ENCODE measurements around the gene RCVRN.

RCVRN gene

GRCh38 chr17:9931144-9931741 lies 26.2 kb upstream of the RCVRN start:
- H3K9ac ChIP-seq (ENCODE audit: low read length), result no peak overlapping the region
- 81% methylated on average over 11 of the region's 12 CpGs for WGBS
- no peak overlapping the region for H3K14ac ChIP-seq (ENCODE audit: low read length in 2 of 2)
- peaks cover 13 to 54% of the 10 kb centered on the region in 2 experiments for H3K36me3 ChIP-seq (ENCODE audit: control insufficient read depth in 1 of 2, insufficient read depth in 2 of 2, low read depth in 1 of 2, low read length in 2 of 2)
- H2AK5ac ChIP-seq (ENCODE audit: low read length, severe bottlenecking), result no peak overlapping the region
- H3K4ac ChIP-seq (ENCODE audit: low read depth in 1 of 2, low read length in 2 of 2), result no peak overlapping the region
- H3K27ac ChIP-seq (ENCODE audit: low read length, poor library complexity, severe bottlenecking), result no peak overlapping the region
- no peaks in the 10 kb centered on the region for H3K9me3 ChIP-seq (ENCODE audit: control insufficient read depth, low read length)
- H3K79me1 ChIP-seq (replicated peaks; ENCODE audit: low read length, poor library complexity, severe bottlenecking), result no peaks in the 10 kb centered on the region
- H4K8ac ChIP-seq (ENCODE audit: low read length), result no peak overlapping the region
- H2BK12ac ChIP-seq (ENCODE audit: low read length in 2 of 2), result no peak overlapping the region
- H3K27me3 ChIP-seq (ENCODE audit: control insufficient read depth in 1 of 2, insufficient read depth in 1 of 2, low read length in 2 of 2), result no peaks in the 10 kb centered on the region
- H3K23ac ChIP-seq (ENCODE audit: low read length in 2 of 2), result no peak overlapping the region
- no peak overlapping the region for H2AFZ ChIP-seq (ENCODE audit: low read depth, low read length)
- no peak overlapping the region for H3K4me3 ChIP-seq (ENCODE audit: insufficient read depth in 1 of 2, low read depth in 1 of 2, low read length in 2 of 2)
- no peak overlapping the region for H2BK15ac ChIP-seq (ENCODE audit: low read depth, poor library complexity, severe bottlenecking)
- peaks cover 11% of the 10 kb centered on the region for H3K4me1 ChIP-seq (ENCODE audit: control insufficient read depth, insufficient read depth, low read depth, low read length)
- DNase-seq, result no peak
- H2BK120ac ChIP-seq (ENCODE audit: low read depth, low read length), result no peak overlapping the region
- no peak overlapping the region for H2BK5ac ChIP-seq (ENCODE audit: low read depth, low read length, poor library complexity, severe bottlenecking)
- H4K91ac ChIP-seq (ENCODE audit: low read length), result no peak overlapping the region
- no peak overlapping the region for H3K4me2 ChIP-seq (ENCODE audit: low read length, poor library complexity, severe bottlenecking)
- H3K18ac ChIP-seq (ENCODE audit: low read depth in 1 of 2, low read length in 2 of 2), result no peak overlapping the region

GRCh38 chr17:9929871-9930270 lies 24.8 kb upstream of the RCVRN start:
- no peak for DNase-seq
- 94% methylated on average over 6 of the region's 8 CpGs for WGBS
- no peak overlapping the region for H3K9ac ChIP-seq (ENCODE audit: low read length)

GRCh38 chr17:9928601-9929333 lies 23.7 kb upstream of the RCVRN start:
- no peak overlapping the region for H3K4me3 ChIP-seq (ENCODE audit: insufficient read depth in 1 of 2, low read depth in 1 of 2, low read length in 2 of 2)
- H3K4ac ChIP-seq (ENCODE audit: low read depth in 1 of 2, low read length in 2 of 2), result peak overlapping the region in 1 of 2 experiments; percentile 24
- H3K79me1 ChIP-seq (replicated peaks; ENCODE audit: low read length, poor library complexity, severe bottlenecking), result no peaks in the 10 kb centered on the region
- H3K14ac ChIP-seq (ENCODE audit: low read length in 2 of 2), result no peak overlapping the region
- H2BK15ac ChIP-seq (ENCODE audit: low read depth, poor library complexity, severe bottlenecking), result peak overlapping the region; percentile 99
- H3K23ac ChIP-seq (ENCODE audit: low read length in 2 of 2), result no peak overlapping the region
- peaks cover 7 to 51% of the 10 kb centered on the region in 2 experiments for H3K36me3 ChIP-seq (ENCODE audit: control insufficient read depth in 1 of 2, insufficient read depth in 2 of 2, low read depth in 1 of 2, low read length in 2 of 2)
- no peak overlapping the region for H2BK12ac ChIP-seq (ENCODE audit: low read length in 2 of 2)
- no peak overlapping the region for H2AFZ ChIP-seq (ENCODE audit: low read depth, low read length)
- 22% methylated on average over 13 of the region's 13 CpGs for WGBS
- no peak overlapping the region for H3K27ac ChIP-seq (ENCODE audit: low read length, poor library complexity, severe bottlenecking)
- H3K27me3 ChIP-seq (ENCODE audit: control insufficient read depth in 1 of 2, insufficient read depth in 1 of 2, low read length in 2 of 2), result no peaks in the 10 kb centered on the region
- peak; percentile 95 for DNase-seq
- no peaks in the 10 kb centered on the region for H3K9me3 ChIP-seq (ENCODE audit: control insufficient read depth, low read length)
- H2BK120ac ChIP-seq (ENCODE audit: low read depth, low read length), result no peak overlapping the region
- no peak overlapping the region for H4K8ac ChIP-seq (ENCODE audit: low read length)
- H3K18ac ChIP-seq (ENCODE audit: low read depth in 1 of 2, low read length in 2 of 2), result peak overlapping the region; percentile 16 to 37
- no peak overlapping the region for H2AK5ac ChIP-seq (ENCODE audit: low read length, severe bottlenecking)
- no peak overlapping the region for H3K4me2 ChIP-seq (ENCODE audit: low read length, poor library complexity, severe bottlenecking)
- peaks cover 8% of the 10 kb centered on the region for H3K4me1 ChIP-seq (ENCODE audit: control insufficient read depth, insufficient read depth, low read depth, low read length)
- no peak overlapping the region for H4K91ac ChIP-seq (ENCODE audit: low read length)
- no peak overlapping the region for H2BK5ac ChIP-seq (ENCODE audit: low read depth, low read length, poor library complexity, severe bottlenecking)
- peak overlapping the region; percentile 63 for H3K9ac ChIP-seq (ENCODE audit: low read length)

More at GRCh38 chr17:9929871-9930270, 24.8 kb upstream of the RCVRN start:
- Histone ChIP-seq H3K9me3 (ENCODE audit: control insufficient read depth, low read length) (no peaks in the 10 kb centered on the region), H2AFZ (ENCODE audit: low read depth, low read length) (no peak overlapping the region), H2BK5ac (ENCODE audit: low read depth, low read length, poor library complexity, severe bottlenecking) (no peak overlapping the region), H3K4me1 (ENCODE audit: control insufficient read depth, insufficient read depth, low read depth, low read length) (peaks cover 11% of the 10 kb centered on the region), H3K4me2 (ENCODE audit: low read length, poor library complexity, severe bottlenecking) (no peak overlapping the region), H3K23ac (ENCODE audit: low read length in 2 of 2) (no peak overlapping the region), H4K8ac (ENCODE audit: low read length) (no peak overlapping the region), H3K27ac (ENCODE audit: low read length, poor library complexity, severe bottlenecking) (no peak overlapping the region), H3K36me3 (ENCODE audit: control insufficient read depth in 1 of 2, insufficient read depth in 2 of 2, low read depth in 1 of 2, low read length in 2 of 2) (peaks cover 13 to 58% of the 10 kb centered on the region in 2 experiments), H2AK5ac (ENCODE audit: low read length, severe bottlenecking) (no peak overlapping the region), H3K4me3 (ENCODE audit: insufficient read depth in 1 of 2, low read depth in 1 of 2, low read length in 2 of 2) (no peak overlapping the region), H3K27me3 (ENCODE audit: control insufficient read depth in 1 of 2, insufficient read depth in 1 of 2, low read length in 2 of 2) (no peaks in the 10 kb centered on the region), H3K79me1 (replicated peaks; ENCODE audit: low read length, poor library complexity, severe bottlenecking) (no peaks in the 10 kb centered on the region), H4K91ac (ENCODE audit: low read length) (no peak overlapping the region), H3K14ac (ENCODE audit: low read length in 2 of 2) (no peak overlapping the region), H3K4ac (ENCODE audit: low read depth in 1 of 2, low read length in 2 of 2) (no peak overlapping the region), H2BK120ac (ENCODE audit: low read depth, low read length) (no peak overlapping the region), H2BK12ac (ENCODE audit: low read length in 2 of 2) (no peak overlapping the region), H3K18ac (ENCODE audit: low read depth in 1 of 2, low read length in 2 of 2) (no peak overlapping the region), H2BK15ac (ENCODE audit: low read depth, poor library complexity, severe bottlenecking) (no peak overlapping the region)

GRCh38 chr17:9926150-9926804 lies 21.2 kb upstream of the RCVRN start:
- Histone ChIP-seq H3K79me1 (replicated peaks; ENCODE audit: low read length, poor library complexity, severe bottlenecking) (no peaks in the 10 kb centered on the region), H4K8ac (ENCODE audit: low read length) (no peak overlapping the region), H3K4me3 (ENCODE audit: insufficient read depth in 1 of 2, low read depth in 1 of 2, low read length in 2 of 2) (no peak overlapping the region), H2AK5ac (ENCODE audit: low read length, severe bottlenecking) (no peak overlapping the region), H2BK12ac (ENCODE audit: low read length in 2 of 2) (no peak overlapping the region), H3K27ac (ENCODE audit: low read length, poor library complexity, severe bottlenecking) (no peak overlapping the region), H2BK5ac (ENCODE audit: low read depth, low read length, poor library complexity, severe bottlenecking) (no peak overlapping the region), H3K4me2 (ENCODE audit: low read length, poor library complexity, severe bottlenecking) (no peak overlapping the region), H2AFZ (ENCODE audit: low read depth, low read length) (no peak overlapping the region), H3K18ac (ENCODE audit: low read depth in 1 of 2, low read length in 2 of 2) (no peak overlapping the region), H3K9me3 (ENCODE audit: control insufficient read depth, low read length) (no peaks in the 10 kb centered on the region), H2BK15ac (ENCODE audit: low read depth, poor library complexity, severe bottlenecking) (no peak overlapping the region), H3K14ac (ENCODE audit: low read length in 2 of 2) (no peak overlapping the region), H3K4me1 (ENCODE audit: control insufficient read depth, insufficient read depth, low read depth, low read length) (peaks cover 8% of the 10 kb centered on the region), H3K9ac (ENCODE audit: low read length) (no peak overlapping the region), H3K27me3 (ENCODE audit: control insufficient read depth in 1 of 2, insufficient read depth in 1 of 2, low read length in 2 of 2) (no peaks in the 10 kb centered on the region), H2BK120ac (ENCODE audit: low read depth, low read length) (no peak overlapping the region), H4K91ac (ENCODE audit: low read length) (no peak overlapping the region), H3K36me3 (ENCODE audit: control insufficient read depth in 1 of 2, insufficient read depth in 2 of 2, low read depth in 1 of 2, low read length in 2 of 2) (peaks cover 7 to 51% of the 10 kb centered on the region in 2 experiments), H3K23ac (ENCODE audit: low read length in 2 of 2) (no peak overlapping the region), H3K4ac (ENCODE audit: low read depth in 1 of 2, low read length in 2 of 2) (no peak overlapping the region)
- 90% methylated on average over 21 of the region's 21 CpGs for WGBS
- no peak for DNase-seq
